Loucy (cell line): ENCODE measurements around the gene HELZ.

Source experiments
- H2AFZ ChIP-seq: fragments of 200-600 bp; sonication (generic); 2 replicates; pipeline ENCODE4 v1.6.0; 2016; ENCODE audit warnings: antibody characterized with exemption, mild to moderate bottlenecking, low read length, moderate library complexity
- H3F3A ChIP-seq: fragments of 200-600 bp; 2 replicates; pipeline ENCODE4 v1.6.0; 2016; ENCODE audit warnings: antibody characterized with exemption, low read depth, mild to moderate bottlenecking
- H3K27me3 ChIP-seq: fragments of 200-600 bp; sonication (generic); 2 replicates; pipeline ENCODE4 v1.6.1; 2014; ENCODE audit warnings: low read length, mild to moderate bottlenecking; ENCODE audit not compliant: insufficient read depth, poor library complexity, severe bottlenecking
- H3K36me3 ChIP-seq: fragments of 200-600 bp; sonication (generic); 2 replicates; pipeline ENCODE4 v1.6.1; 2016; ENCODE audit warnings: low read length; ENCODE audit not compliant: insufficient read depth
- H3K4me1 ChIP-seq: fragments of 200-600 bp; sonication (generic); 2 replicates; pipeline ENCODE4 v1.5.1; 2014; ENCODE audit warnings: low read length, mild to moderate bottlenecking; ENCODE audit not compliant: insufficient read depth, poor library complexity, severe bottlenecking
- H3K4me2 ChIP-seq: fragments of 200-600 bp; sonication (generic); 2 replicates; pipeline ENCODE4 v1.6.0; 2014; ENCODE audit warnings: antibody characterized with exemption, low read length, low read depth, mild to moderate bottlenecking; ENCODE audit not compliant: poor library complexity, severe bottlenecking
- H3K4me3 ChIP-seq: fragments of 200-600 bp; sonication (generic); 2 replicates; pipeline ENCODE4 v1.5.1; 2014; ENCODE audit warnings: low read length, mild to moderate bottlenecking, mixed read lengths; ENCODE audit not compliant: poor library complexity, severe bottlenecking
- H3K79me2 ChIP-seq: fragments of 200-600 bp; sonication (generic); 2 replicates; pipeline ENCODE4 v1.6.1; 2014; ENCODE audit warnings: low read length; ENCODE audit not compliant: insufficient read depth
- H3K9ac ChIP-seq: fragments of 200-600 bp; sonication (generic); 2 replicates; pipeline ENCODE4 v1.6.0; 2014; ENCODE audit warnings: mild to moderate bottlenecking, low read depth, low read length, moderate library complexity; ENCODE audit not compliant: poor library complexity, severe bottlenecking
- H3K9me2 ChIP-seq: fragments of 200-600 bp; sonication (generic); replicated peaks from 2 replicates; pipeline ENCODE4 v1.6.1; 2016; ENCODE audit warnings: low read depth, low read length, mixed read lengths
- H3K9me3 ChIP-seq: fragments of 200-600 bp; sonication (generic); 2 replicates; pipeline ENCODE4 v1.6.1; 2014; ENCODE audit warnings: mild to moderate bottlenecking, antibody characterized with exemption, low read length, low read depth; ENCODE audit not compliant: insufficient read depth
- H4K20me1 ChIP-seq: fragments of 200-600 bp; sonication (generic); 2 replicates; pipeline ENCODE4 v1.6.0; 2014; ENCODE audit warnings: antibody characterized with exemption, low read length, mild to moderate bottlenecking; ENCODE audit not compliant: insufficient read depth, poor library complexity, severe bottlenecking
- CTCF ChIP-seq: fragments of 200-600 bp; sonication (generic); conservative IDR thresholded peaks from 2 replicates; pipeline ENCODE4 v1.5.1; 2014; ENCODE audit warnings: mild to moderate bottlenecking, antibody characterized with exemption, low read length
- EZH2phosphoT487 ChIP-seq: fragments of 200-600 bp; IDR thresholded peaks from 2 replicates; pipeline ENCODE4 v1.6.1; 2018; ENCODE audit warnings: antibody characterized with exemption, mild to moderate bottlenecking, moderate library complexity, borderline replicate concordance

The HELZ gene

GRCh38 chr17:67055041-67055443 lies 190.0 kb downstream of the HELZ start:
- Histone ChIP-seq H3K36me3 (no peaks in the 10 kb centered on the region), H3K27me3 (no peaks in the 10 kb centered on the region)

GRCh38 chr17:67054608-67055007 lies 190.4 kb downstream of the HELZ start:
- H3F3A ChIP-seq: no peaks in the 10 kb centered on the region
- H2AFZ ChIP-seq: no peak overlapping the region
- H3K4me1 ChIP-seq: no peaks in the 10 kb centered on the region
- H3K9me3 ChIP-seq: no peaks in the 10 kb centered on the region; the same call in 1 of the 2 replicates
- H3K4me3 ChIP-seq: no peak overlapping the region
- H4K20me1 ChIP-seq: no peaks in the 10 kb centered on the region
- TF ChIP-seq EZH2phosphoT487 (no peak), CTCF (no peak)
- no peak overlapping the region for H3K4me2 ChIP-seq
- H3K79me2 ChIP-seq: no peaks in the 10 kb centered on the region
- H3K9me2 ChIP-seq: no peaks in the 10 kb centered on the region
- H3K9ac ChIP-seq: no peak overlapping the region
- no peaks in the 10 kb centered on the region for H3K36me3 ChIP-seq
- H3K27me3 ChIP-seq: no peaks in the 10 kb centered on the region

More at GRCh38 chr17:67055041-67055443, 190.0 kb downstream of the HELZ start:
- Histone ChIP-seq H3K9me2 (no peaks in the 10 kb centered on the region), H3K4me2 (no peak overlapping the region), H3K9me3 (no peaks in the 10 kb centered on the region; the same call in 1 of the 2 replicates), H3K4me3 (no peak overlapping the region), H4K20me1 (no peaks in the 10 kb centered on the region), H3K4me1 (no peaks in the 10 kb centered on the region), H2AFZ (no peak overlapping the region), H3K9ac (no peak overlapping the region), H3K79me2 (no peaks in the 10 kb centered on the region), H3F3A (no peaks in the 10 kb centered on the region)
- no peak for TF ChIP-seq EZH2phosphoT487
- TF ChIP-seq CTCF: no peak

- Histone ChIP-seq H3K4me3 (no peak overlapping the region), H4K20me1 (no peaks in the 10 kb centered on the region), H3K9me2 (no peaks in the 10 kb centered on the region), H3F3A (no peaks in the 10 kb centered on the region), H3K9ac (no peak overlapping the region), H3K4me2 (no peak overlapping the region), H3K27me3 (no peaks in the 10 kb centered on the region), H3K79me2 (no peaks in the 10 kb centered on the region), H3K4me1 (no peaks in the 10 kb centered on the region), H3K9me3 (peaks cover 2% of the 10 kb centered on the region), H3K36me3 (no peaks in the 10 kb centered on the region), H2AFZ (no peak overlapping the region)
- TF ChIP-seq CTCF: no peak
- no peak for TF ChIP-seq EZH2phosphoT487
These were observed 190.9 kb downstream of the HELZ start for GRCh38 chr17:67054011-67054591.
